HL-60/S4 treated with retinoic acid at 250 ng/mL for 4 days and 3 days (cell line): Measurements from ENCODE around the gene KCNQ1.

Experiments used
- in situ Hi-C: fragments of 300-500 bp; cut with MboI; formaldehyde crosslinking; loops from 2 replicates; pipeline ENCODE4 v1.7.0; 2022; ENCODE audit warnings: low sequenced_read_pairs

KCNQ1 gene

GRCh38 chr11:2653930-2654739 is 209.3 kb downstream of the KCNQ1 start:
- in situ Hi-C loops, result no loop called here

- in situ Hi-C loops, result no loop called here
These were observed 210.4 kb downstream of the KCNQ1 start for GRCh38 chr11:2655016-2655719.

GRCh38 chr11:2655834-2656622 is 211.2 kb downstream of the KCNQ1 start:
- in situ Hi-C loops, result no loop called here

GRCh38 chr11:2656859-2657258 is 212.1 kb downstream of the KCNQ1 start:
- in situ Hi-C loops, result no loop called here

- in situ Hi-C loops, result no loop called here
These were observed 213.0 kb downstream of the KCNQ1 start for GRCh38 chr11:2657697-2658284.

GRCh38 chr11:2660357-2660939 is 215.6 kb downstream of the KCNQ1 start:
- in situ Hi-C loops, result no loop called here

GRCh38 chr11:2661173-2662023 is 216.6 kb downstream of the KCNQ1 start:
- in situ Hi-C loops, result no loop called here

- in situ Hi-C loops, result no loop called here
These were observed 217.2 kb downstream of the KCNQ1 start for GRCh38 chr11:2662024-2662312.

- in situ Hi-C loops, result no loop called here
These were observed 217.9 kb downstream of the KCNQ1 start for GRCh38 chr11:2662430-2663299.

- in situ Hi-C loops, result no loop called here
These were observed 218.7 kb downstream of the KCNQ1 start for GRCh38 chr11:2663506-2663905.

- in situ Hi-C loops, result no loop called here
These were observed 219.1 kb downstream of the KCNQ1 start for GRCh38 chr11:2663915-2664314.

GRCh38 chr11:2664376-2664775 is 219.6 kb downstream of the KCNQ1 start:
- in situ Hi-C loops, result no loop called here

GRCh38 chr11:2664791-2665525 is 220.2 kb downstream of the KCNQ1 start:
- in situ Hi-C loops, result no loop called here

GRCh38 chr11:2665526-2666400 is 221.0 kb downstream of the KCNQ1 start:
- in situ Hi-C loops, result no loop called here

GRCh38 chr11:2666401-2666741 is 221.6 kb downstream of the KCNQ1 start:
- in situ Hi-C loops, result no loop called here

- in situ Hi-C loops, result no loop called here
These were observed 222.2 kb downstream of the KCNQ1 start for GRCh38 chr11:2666828-2667570.

- in situ Hi-C loops, result no loop called here
These were observed 223.1 kb downstream of the KCNQ1 start for GRCh38 chr11:2667940-2668339.
